Left renal cortex interstitium (tissue), 4 donors: ENCODE data around the gene ZFHX3. TPM values are rescaled to one million over a fixed set of nuclear protein-coding genes. Genes with fewer than 3 reads are reported as not detected.

Experiments used
- DNase-seq, 4 donors: peaks; one replicate each; pipeline ENCODE4 v3.0.0-alpha.2; 2013; ENCODE audit warnings: low read depth in 4 of 4, low spot score in 2 of 4, missing footprints in 1 of 4
- polyA plus RNA-seq, 4 donors: library from polyadenylated mRNA; unstranded; fragments of 120-200 nt; gene quantifications; one replicate each; pipeline ENCODE4 v1.2.1, GENCODE V29; 2013; ENCODE audit not compliant: insufficient read length in 4 of 4

Gene ZFHX3
- polyA plus RNA-seq, 4 donors: 15.6 to 25.4 (median 20.6) TPM

GRCh38 chr16:72815348-72816318 lies 232.3 kb downstream of the ZFHX3 start:
- no peak for DNase-seq

- DNase-seq: no peak
Measured at GRCh38 chr16:72814226-72814625, 233.7 kb downstream of the ZFHX3 start.

- DNase-seq: no peak
Measured at GRCh38 chr16:72812672-72813071, 235.3 kb downstream of the ZFHX3 start.

GRCh38 chr16:72811876-72812275 lies 236.1 kb downstream of the ZFHX3 start:
- DNase-seq: no peak

- DNase-seq: no peak
Measured at GRCh38 chr16:72811188-72811720, 236.7 kb downstream of the ZFHX3 start.

- no peak for DNase-seq
Measured at GRCh38 chr16:72810480-72810879, 237.4 kb downstream of the ZFHX3 start.

GRCh38 chr16:72809446-72809845 lies 238.5 kb downstream of the ZFHX3 start:
- no peak for DNase-seq

GRCh38 chr16:72808754-72809153 lies 239.2 kb downstream of the ZFHX3 start:
- no peak for DNase-seq

- DNase-seq: no peak
Measured at GRCh38 chr16:72807245-72807644, 240.7 kb downstream of the ZFHX3 start.

- no peak for DNase-seq
Measured at GRCh38 chr16:72805486-72805885, 242.4 kb downstream of the ZFHX3 start.

GRCh38 chr16:72800524-72801161 lies 247.3 kb downstream of the ZFHX3 start:
- DNase-seq: no peak

- no peak for DNase-seq
Measured at GRCh38 chr16:72798264-72798663, 249.7 kb downstream of the ZFHX3 start.

GRCh38 chr16:72797621-72798020 lies 250.3 kb downstream of the ZFHX3 start:
- DNase-seq: no peak

- no peak for DNase-seq
Measured at GRCh38 chr16:72796222-72796621, 251.7 kb downstream of the ZFHX3 start.

- DNase-seq: no peak
Measured at GRCh38 chr16:72794986-72795385, 252.9 kb downstream of the ZFHX3 start.

GRCh38 chr16:72794319-72794718 lies 253.6 kb downstream of the ZFHX3 start:
- DNase-seq: no peak

- DNase-seq: no peak
Measured at GRCh38 chr16:72793716-72794115, 254.2 kb downstream of the ZFHX3 start.

- no peak for DNase-seq
Measured at GRCh38 chr16:72793017-72793416, 254.9 kb downstream of the ZFHX3 start.

- DNase-seq: no peak
Measured at GRCh38 chr16:72791786-72792185, 256.1 kb downstream of the ZFHX3 start.

- DNase-seq: no peak
Measured at GRCh38 chr16:72789921-72790320, 258.0 kb downstream of the ZFHX3 start.

GRCh38 chr16:72789465-72789864 lies 258.5 kb downstream of the ZFHX3 start:
- no peak for DNase-seq
